GM21825 (cell line): ENCODE results near the gene IFI16.
"Not testable (repeated sequence)": the region's sequence is repeated elsewhere in the genome, so short reads cannot be mapped to it uniquely, and the experiment has no call there.

ENCODE experiments used
- ATAC-seq: cut with Tn5 transposase; IDR thresholded peaks from one replicate; pipeline ENCODE4 v1.9.1; 2021; ENCODE audit warnings: mild to moderate bottlenecking, moderate library complexity; ENCODE audit not compliant: unreplicated experiment

IFI16 gene

GRCh38 chr1:159091607-159092031 is 81.9 kb downstream of the IFI16 start:
- ATAC-seq, result no peak

GRCh38 chr1:159092036-159092760 is 82.5 kb downstream of the IFI16 start:
- ATAC-seq, result no peak

GRCh38 chr1:159098596-159098995 is 88.9 kb downstream of the IFI16 start:
- no peak for ATAC-seq

- ATAC-seq, result no peak
Observed at GRCh38 chr1:159100589-159100988, 90.9 kb downstream of the IFI16 start.

- ATAC-seq, result not testable (repeated sequence)
Observed at GRCh38 chr1:159103021-159103420, 93.3 kb downstream of the IFI16 start.
